PC-9 (cell line): Measurements from ENCODE around the gene SRGAP3. TPM values are rescaled to one million over a fixed set of nuclear protein-coding genes. Genes with fewer than 3 reads are reported as not detected.
A peak's percentile ranks its signal among the peaks of the same experiment; 100 is the strongest.

Experiments
- BruUV-seq: library from RNA; stranded (reverse); fragments of 400-500 nt; replicated peaks from 2 replicates; lab custom pipeline; 2021; lab: Mats Ljungman, UMichigan
- CTCF ChIA-PET: fragments of 300-600 bp; sonication (Branson Sonifier 250); formaldehyde crosslinking; loops from one replicate; lab custom pipeline; 2022; ENCODE audit warnings: antibody characterized with exemption; lab: Charles Lee
- POLR2A ChIA-PET: fragments of 300-600 bp; sonication (Branson Sonifier 250); formaldehyde crosslinking; loops from one replicate; lab custom pipeline; 2022; ENCODE audit warnings: antibody characterized with exemption; ENCODE audit not compliant: unreplicated experiment; lab: Charles Lee
- DNase-seq, 2 experiments: peaks; one replicate each; pipeline versions ENCODE4 v3.0.0 to v3.0.0-alpha.2; 2015 to 2022; ENCODE audit warnings: mixed read lengths in 1 of 2
- H2AFZ ChIP-seq: fragments of 200-600 bp; sonication (generic); 2 replicates; pipeline ENCODE4 v1.8.1; 2017; ENCODE audit warnings: antibody characterized with exemption
- H3F3A ChIP-seq: fragments of 200-600 bp; sonication (generic); 2 replicates; pipeline ENCODE4 v1.8.1; 2017; ENCODE audit warnings: antibody characterized with exemption, mild to moderate bottlenecking, low read depth; ENCODE audit not compliant: insufficient read depth
- H3K27ac ChIP-seq: fragments of 200-600 bp; sonication (generic); 2 replicates; pipeline ENCODE4 v1.6.1; 2016; ENCODE audit warnings: mixed run types
- H3K27me3 ChIP-seq: fragments of 200-600 bp; sonication (generic); 2 replicates; pipeline ENCODE4 v1.6.1; 2016; ENCODE audit warnings: low read depth, mixed run types; ENCODE audit not compliant: insufficient read depth
- H3K36me3 ChIP-seq: fragments of 200-600 bp; sonication (generic); 2 replicates; pipeline ENCODE4 v1.6.1; 2016; ENCODE audit warnings: low read depth, mixed run types
- H3K4me1 ChIP-seq: fragments of 200-600 bp; sonication (generic); replicated peaks from 2 replicates; pipeline ENCODE4 v1.6.1; 2016; ENCODE audit warnings: mixed run types; ENCODE audit not compliant: insufficient read depth
- H3K4me2 ChIP-seq: fragments of 200-600 bp; sonication (generic); 2 replicates; pipeline ENCODE4 v1.6.1; 2017; ENCODE audit warnings: mixed run types
- H3K4me3 ChIP-seq: fragments of 200-600 bp; sonication (generic); 2 replicates; pipeline ENCODE4 v1.6.1; 2016; ENCODE audit warnings: mixed run types
- H3K79me2 ChIP-seq: fragments of 200-600 bp; sonication (generic); 2 replicates; pipeline ENCODE4 v1.6.1; 2017; ENCODE audit warnings: low read depth, mixed run types
- H3K9me2 ChIP-seq: fragments of 200-600 bp; sonication (generic); 2 replicates; pipeline ENCODE4 v1.8.1; 2017; ENCODE audit warnings: mild to moderate bottlenecking; ENCODE audit not compliant: insufficient read depth
- H3K9me3 ChIP-seq: fragments of 200-600 bp; sonication (generic); 2 replicates; pipeline ENCODE4 v1.8.1; 2016; ENCODE audit warnings: low read depth; ENCODE audit not compliant: insufficient read depth
- H4K20me1 ChIP-seq: fragments of 200-600 bp; sonication (generic); 2 replicates; pipeline ENCODE4 v1.8.1; 2017; ENCODE audit not compliant: insufficient read depth
- EZH2 ChIP-seq: fragments of 200-600 bp; sonication (generic); IDR thresholded peaks from 2 replicates; pipeline ENCODE4 v1.8.0; 2017; ENCODE audit warnings: antibody characterized with exemption, low read depth
- intact Hi-C: fragments of 100-400 bp; cut with micrococcal nuclease; formaldehyde crosslinking; loops from one replicate; pipeline ENCODE4 v1.10.0; 2022; ENCODE audit not compliant: unreplicated experiment
- total RNA-seq: library from RNA; stranded (reverse); gene quantifications from 2 replicates; pipeline ENCODE4 v1.2.3, GENCODE V29; 2021
- TF ChIP-seq, protein P1 (sequence below): fragments of 200-600 bp; sonication (generic); conservative IDR thresholded peaks from 2 replicates; pipeline ENCODE4 v1.6.1; 2017; ENCODE audit warnings: mixed run types, antibody characterized with exemption, mild to moderate bottlenecking, moderate library complexity

SRGAP3 gene
- total RNA-seq, 1 experiment from 2014 or later = 17.5 TPM

DNA sequence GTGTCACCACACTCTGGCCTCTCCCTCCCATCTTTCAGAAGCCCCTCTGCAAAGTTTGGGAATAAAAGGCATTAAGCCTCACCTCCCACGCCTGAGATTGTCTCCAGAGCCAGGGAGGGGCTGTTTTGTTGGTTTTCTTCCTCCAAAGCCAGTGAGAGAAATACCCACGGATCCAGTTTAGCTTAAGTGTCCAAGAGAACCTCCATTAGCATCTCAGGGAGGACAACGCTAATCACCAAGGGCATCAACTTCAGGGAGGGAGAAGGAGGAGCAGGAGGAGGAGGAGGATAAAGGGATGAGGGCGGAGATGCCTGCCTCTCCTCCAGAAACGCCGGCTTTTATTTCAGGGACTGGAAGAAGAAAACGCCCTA lies 101.6 kb downstream of the SRGAP3 start:
- no peaks in the 10 kb centered on the region for H3K27me3 ChIP-seq
- no peak overlapping the region for H3K4me2 ChIP-seq
- no peaks in the 10 kb centered on the region for H3K9me3 ChIP-seq
- no peaks in the 10 kb centered on the region for H3K79me2 ChIP-seq
- ChIA-PET CTCF (no interaction called here), POLR2A (no interaction called here)
- H3K9me2 ChIP-seq = no peaks in the 10 kb centered on the region
- H3F3A ChIP-seq = no peaks in the 10 kb centered on the region
- no peaks in the 10 kb centered on the region for H3K4me1 ChIP-seq
- intact Hi-C loops = no loop called here
- no peak overlapping the region for H2AFZ ChIP-seq
- no peaks in the 10 kb centered on the region for H4K20me1 ChIP-seq
- no peak for DNase-seq
- H3K4me3 ChIP-seq = no peak overlapping the region
- TF ChIP-seq, protein P1, sequence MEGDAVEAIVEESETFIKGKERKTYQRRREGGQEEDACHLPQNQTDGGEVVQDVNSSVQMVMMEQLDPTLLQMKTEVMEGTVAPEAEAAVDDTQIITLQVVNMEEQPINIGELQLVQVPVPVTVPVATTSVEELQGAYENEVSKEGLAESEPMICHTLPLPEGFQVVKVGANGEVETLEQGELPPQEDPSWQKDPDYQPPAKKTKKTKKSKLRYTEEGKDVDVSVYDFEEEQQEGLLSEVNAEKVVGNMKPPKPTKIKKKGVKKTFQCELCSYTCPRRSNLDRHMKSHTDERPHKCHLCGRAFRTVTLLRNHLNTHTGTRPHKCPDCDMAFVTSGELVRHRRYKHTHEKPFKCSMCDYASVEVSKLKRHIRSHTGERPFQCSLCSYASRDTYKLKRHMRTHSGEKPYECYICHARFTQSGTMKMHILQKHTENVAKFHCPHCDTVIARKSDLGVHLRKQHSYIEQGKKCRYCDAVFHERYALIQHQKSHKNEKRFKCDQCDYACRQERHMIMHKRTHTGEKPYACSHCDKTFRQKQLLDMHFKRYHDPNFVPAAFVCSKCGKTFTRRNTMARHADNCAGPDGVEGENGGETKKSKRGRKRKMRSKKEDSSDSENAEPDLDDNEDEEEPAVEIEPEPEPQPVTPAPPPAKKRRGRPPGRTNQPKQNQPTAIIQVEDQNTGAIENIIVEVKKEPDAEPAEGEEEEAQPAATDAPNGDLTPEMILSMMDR = no peak
- no peaks in the 10 kb centered on the region for H3K36me3 ChIP-seq
- no peak overlapping the region for H3K27ac ChIP-seq
- no TSS peak for BruUV-seq

DNA sequence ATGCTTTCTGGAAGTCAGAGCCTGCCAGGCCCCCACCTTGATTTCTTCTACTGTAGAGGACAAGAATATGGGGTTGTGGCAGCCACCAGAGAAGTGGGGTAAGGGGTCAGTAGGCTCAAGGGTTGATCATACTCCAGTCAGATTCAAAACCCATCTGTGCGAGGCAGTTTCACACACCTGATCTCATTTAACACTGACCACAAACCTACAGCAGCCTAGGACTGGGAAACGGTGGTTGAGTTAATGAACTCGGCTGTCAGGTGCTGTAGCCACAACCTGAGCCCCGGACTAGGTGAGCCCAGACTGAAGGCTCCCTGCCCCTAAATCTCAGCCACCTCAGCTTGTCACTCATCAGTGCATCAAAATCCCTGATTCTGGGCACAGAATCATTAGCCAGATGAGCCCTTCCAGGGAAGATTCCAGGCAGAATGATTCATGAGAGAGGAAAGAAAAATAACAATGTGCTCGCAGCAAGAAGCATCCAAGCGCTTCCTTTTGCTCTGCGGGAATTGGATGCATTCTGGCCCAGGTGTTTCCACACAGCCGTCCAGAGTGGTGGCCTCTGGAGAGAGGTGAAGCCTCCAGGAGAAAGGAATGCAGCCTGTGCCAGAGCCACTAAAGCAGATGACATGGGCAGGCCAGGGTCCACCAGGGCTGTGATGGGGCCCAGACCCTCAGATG lies 102.1 kb downstream of the SRGAP3 start:
- Histone ChIP-seq H3K9me2 (no peaks in the 10 kb centered on the region), H3K4me3 (no peak overlapping the region), H2AFZ (no peak overlapping the region), H3K4me1 (no peaks in the 10 kb centered on the region; the same call in 1 of the 2 replicates), H3F3A (no peaks in the 10 kb centered on the region), H3K27me3 (no peaks in the 10 kb centered on the region), H4K20me1 (no peaks in the 10 kb centered on the region), H3K79me2 (no peaks in the 10 kb centered on the region), H3K27ac (no peak overlapping the region), H3K4me2 (no peak overlapping the region), H3K9me3 (no peaks in the 10 kb centered on the region), H3K36me3 (no peaks in the 10 kb centered on the region)
- TF ChIP-seq EZH2 = no peak
- TF ChIP-seq, protein P1 = no peak
- BruUV-seq = no TSS peak
- peak in 1 of 2 experiments; percentile 14 for DNase-seq
- ChIA-PET CTCF (no interaction called here), POLR2A (no interaction called here)
- intact Hi-C loops = no loop called here

DNA sequence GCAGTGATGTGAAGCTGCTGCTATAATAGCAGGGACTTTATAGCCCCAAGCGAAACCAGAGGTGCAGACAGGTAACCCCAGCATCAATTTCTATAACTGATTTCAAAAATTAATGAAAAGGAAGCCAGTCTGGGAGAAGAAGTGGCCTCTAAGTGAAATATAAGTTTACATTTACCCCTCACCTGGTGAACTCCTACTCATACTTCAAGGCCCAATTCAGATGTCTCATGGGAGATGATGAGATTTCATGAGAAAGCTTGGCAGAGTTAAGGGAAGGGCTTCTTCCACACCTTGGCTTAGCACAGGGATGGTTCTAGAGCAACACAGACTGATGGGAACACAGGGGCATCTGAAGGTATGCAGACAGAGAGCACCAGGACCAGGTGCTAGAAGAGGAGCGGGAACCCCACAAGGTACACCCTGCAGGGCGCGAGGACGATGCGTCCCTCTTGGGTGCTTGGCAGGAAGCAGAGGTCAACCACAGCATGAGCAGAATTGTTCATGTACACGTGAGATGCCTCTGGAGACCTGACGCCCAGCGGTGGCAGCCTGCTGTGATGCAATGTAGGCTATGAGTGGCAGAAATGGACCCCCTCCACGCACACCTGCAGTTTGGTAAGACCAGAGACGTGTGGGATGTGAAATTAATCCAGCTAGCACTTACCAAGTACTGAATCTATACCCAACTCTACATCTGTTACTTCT lies 102.9 kb downstream of the SRGAP3 start:
- H4K20me1 ChIP-seq = no peaks in the 10 kb centered on the region
- H3K79me2 ChIP-seq = no peaks in the 10 kb centered on the region
- H3K27ac ChIP-seq = no peak overlapping the region
- H3K27me3 ChIP-seq = no peaks in the 10 kb centered on the region
- no peaks in the 10 kb centered on the region for H3K36me3 ChIP-seq
- H3K4me1 ChIP-seq = peaks cover 5% of the 10 kb centered on the region
- no peak for DNase-seq
- ChIA-PET POLR2A (no interaction called here), CTCF (no interaction called here)
- H3K9me2 ChIP-seq = no peaks in the 10 kb centered on the region
- no peaks in the 10 kb centered on the region for H3K9me3 ChIP-seq
- TF ChIP-seq EZH2 = no peak
- TF ChIP-seq, protein P1 = no peak
- no peak overlapping the region for H2AFZ ChIP-seq
- BruUV-seq = no TSS peak
- intact Hi-C loops = no loop called here
- no peak overlapping the region for H3K4me3 ChIP-seq
- no peaks in the 10 kb centered on the region for H3F3A ChIP-seq
- H3K4me2 ChIP-seq = no peak overlapping the region
